Ovary (tissue), 3 donors: ENCODE results near the gene DTWD2.

Experiments
- CTCF ChIP-seq, 3 donors: fragments of 450-650 bp in 2 of 3; fragments of 200-600 bp in 1 of 3; IDR thresholded peaks; one replicate each; pipeline versions ENCODE4 v1.5.1 to v1.8.0; 2016 to 2022; ENCODE audit warnings: antibody characterized with exemption in 3 of 3, mild to moderate bottlenecking in 1 of 3
- EP300 ChIP-seq: sonication (generic); formaldehyde crosslinking; IDR thresholded peaks from one replicate; pipeline ENCODE4 v1.6.1; 2017; ENCODE audit warnings: antibody characterized with exemption
- POLR2A ChIP-seq: fragments of 450-650 bp; IDR thresholded peaks from one replicate; pipeline ENCODE4 v1.6.1; 2017; ENCODE audit warnings: antibody characterized with exemption, mild to moderate bottlenecking, moderate library complexity
- donor health status: DM: no; HTN: no; CAD: no.

- no peak for TF ChIP-seq EP300
- TF ChIP-seq CTCF (IDR thresholded peaks at IDR 0.05), result no peak
- TF ChIP-seq POLR2A, result no peak
These were observed 35.2 kb downstream of the DTWD2 start for GRCh38 chr5:118952992-118953651.
